HEK293 (cell line): ENCODE results near the gene ZNF423.

Source experiments
- CTCF ChIA-PET: fragments of 350-600 bp; formaldehyde crosslinking; extraction: SDS; loops from one replicate; lab custom pipeline; 2021; ENCODE audit warnings: antibody characterized with exemption; lab: Yijun Ruan, JAX
- POLR2A ChIA-PET: fragments of 300-600 bp; formaldehyde crosslinking; extraction: SDS; loops from one replicate; lab custom pipeline; 2020; ENCODE audit warnings: antibody characterized with exemption, inconsistent platforms; lab: Yijun Ruan, JAX
- H3K27ac ChIP-seq: fragments of 200-500 bp; sonication (Bioruptor generic); 2 replicates; pipeline ENCODE4 v1.5.1; 2014; ENCODE audit warnings: low read depth, low read length, control low read depth, inconsistent platforms; ENCODE audit errors: extremely low read depth
- H3K36me3 ChIP-seq, 2 experiments: fragments of 200-500 bp in 1 of 2; sonication (Bioruptor generic) in 1 of 2; 1 replicate in 1 of 2; 2 replicates in 1 of 2; pipeline ENCODE4 v1.5.1; 2014 to 2017; ENCODE audit warnings: inconsistent platforms in 2 of 2, low read length in 2 of 2; ENCODE audit not compliant: control insufficient read depth in 2 of 2, insufficient read depth in 1 of 2
- H3K4me1 ChIP-seq: fragments of 200-500 bp; sonication (Bioruptor generic); 2 replicates; pipeline ENCODE4 v1.5.1; 2014; ENCODE audit warnings: mild to moderate bottlenecking, low read length, inconsistent platforms; ENCODE audit not compliant: control insufficient read depth, insufficient read depth
- H3K4me3 ChIP-seq: 2 replicates; pipeline ENCODE4 v1.5.1; 2011; ENCODE audit warnings: low read depth, mild to moderate bottlenecking, control low read depth, low read length, moderate library complexity
- H3K9me3 ChIP-seq: fragments of 200-500 bp; sonication (Bioruptor generic); 2 replicates; pipeline ENCODE4 v1.5.1; 2014; ENCODE audit warnings: low read depth, low read length, inconsistent platforms; ENCODE audit not compliant: control insufficient read depth, insufficient read depth
- BCL11A ChIP-seq: fragments of 450-650 bp; formaldehyde crosslinking; IDR thresholded peaks from 2 replicates; pipeline ENCODE4 v1.5.1; 2016; ENCODE audit warnings: low read depth, missing biosample characterization, missing genetic modification characterization
- CTCF ChIP-seq: fragments of 450-650 bp; formaldehyde crosslinking; IDR thresholded peaks from 2 replicates; pipeline ENCODE4 v1.5.1; 2016; ENCODE audit warnings: missing biosample characterization, missing genetic modification characterization
- EGR2 ChIP-seq: fragments of 450-650 bp; formaldehyde crosslinking; IDR thresholded peaks from 2 replicates; pipeline ENCODE4 v1.5.1; 2016; ENCODE audit warnings: low read depth, missing biosample characterization, missing genetic modification characterization
- MZF1 ChIP-seq: fragments of 450-650 bp; formaldehyde crosslinking; IDR thresholded peaks from 2 replicates; pipeline ENCODE4 v1.5.1; 2017; ENCODE audit warnings: missing biosample characterization, missing genetic modification characterization, borderline replicate concordance
- TSHZ1 ChIP-seq: fragments of 450-650 bp; formaldehyde crosslinking; IDR thresholded peaks from 2 replicates; pipeline ENCODE4 v1.5.1; 2016; ENCODE audit warnings: missing biosample characterization, missing genetic modification characterization, borderline replicate concordance
- ZBTB11 ChIP-seq: fragments of 450-650 bp; formaldehyde crosslinking; conservative IDR thresholded peaks from 2 replicates; pipeline ENCODE4 v1.5.1; 2016; ENCODE audit warnings: low read depth, missing biosample characterization, missing genetic modification characterization
- ZEB2 ChIP-seq: fragments of 450-650 bp; formaldehyde crosslinking; IDR thresholded peaks from 2 replicates; pipeline ENCODE4 v1.5.1; 2016; ENCODE audit warnings: missing biosample characterization, missing genetic modification characterization
- ZFHX2 ChIP-seq: fragments of 450-650 bp; formaldehyde crosslinking; conservative IDR thresholded peaks from 2 replicates; pipeline ENCODE4 v1.5.1; 2016; ENCODE audit warnings: missing biosample characterization, missing genetic modification characterization
- ZNF155 ChIP-seq: fragments of 450-650 bp; formaldehyde crosslinking; IDR thresholded peaks from 2 replicates; pipeline ENCODE4 v1.5.1; 2016; ENCODE audit warnings: missing biosample characterization, missing genetic modification characterization
- ZNF341 ChIP-seq: fragments of 450-650 bp; formaldehyde crosslinking; IDR thresholded peaks from 2 replicates; pipeline ENCODE4; 2016; ENCODE audit warnings: low read depth, missing biosample characterization, missing genetic modification characterization
- ZNF549 ChIP-seq: fragments of 450-650 bp; IDR thresholded peaks from 2 replicates; pipeline ENCODE4 v1.5.1; 2018; ENCODE audit warnings: missing biosample characterization, missing genetic modification characterization, mild to moderate bottlenecking, inconsistent platforms, moderate library complexity
- ZNF621 ChIP-seq: fragments of 450-650 bp; formaldehyde crosslinking; IDR thresholded peaks from 2 replicates; pipeline ENCODE4 v1.5.1; 2017; ENCODE audit warnings: missing biosample characterization, missing genetic modification characterization
- ZNF629 ChIP-seq: fragments of 450-650 bp; formaldehyde crosslinking; IDR thresholded peaks from 2 replicates; pipeline ENCODE4 v1.5.1; 2017; ENCODE audit warnings: missing biosample characterization, missing genetic modification characterization
- ZNF747 ChIP-seq: fragments of 450-650 bp; formaldehyde crosslinking; IDR thresholded peaks from 2 replicates; pipeline ENCODE4 v1.5.1; 2016; ENCODE audit warnings: missing biosample characterization, missing genetic modification characterization

Gene ZNF423

GRCh38 chr16:49453021-49453420 is 402.9 kb downstream of the ZNF423 start:
- ChIA-PET POLR2A (no interaction called here), CTCF (no interaction called here)

More at GRCh38 chr16:49453021-49453420, 402.9 kb downstream of the ZNF423 start:
- Histone ChIP-seq H3K4me1 (no peaks in the 10 kb centered on the region), H3K36me3 (no peaks in the 10 kb centered on the region), H3K27ac (no peak overlapping the region), H3K4me3 (no peak overlapping the region), H3K9me3 (no peaks in the 10 kb centered on the region)
- TF ChIP-seq ZNF747 (no peak), ZNF341 (no peak), EGR2 (tag by site-specific recombination) (no peak), ZBTB11 (no peak), MZF1 (no peak), ZFHX2 (tag by site-specific recombination) (no peak), ZEB2 (tag by site-specific recombination) (no peak), ZNF629 (tag by site-specific recombination) (no peak), ZNF155 (no peak), ZNF621 (tag by site-specific recombination) (no peak), ZNF549 (tag by site-specific recombination) (no peak), TSHZ1 (no peak), CTCF (no peak), BCL11A (no peak)
